ENCODE results near the gene ZC3H12D. TPM values are rescaled to one million over a fixed set of nuclear protein-coding genes. Genes with fewer than 3 reads are reported as not detected.

Gene ZC3H12D
- total RNA-seq, 1 donor from 2014 or later: 0.47 TPM

- Mint-ChIP-seq H3K4me1 (no peaks in the 10 kb centered on the region), H3K9me3 (peaks cover 24% of the 10 kb centered on the region), H3K36me3 (peaks cover 34% of the 10 kb centered on the region), H3K4me3 (no peak overlapping the region), H3K27ac (no peak overlapping the region), H3K27me3 (ENCODE audit: low read depth) (no peaks in the 10 kb centered on the region)
- no peak for TF ChIP-seq CTCF (IDR thresholded peaks at IDR 0.05; ENCODE audit: unreplicated experiment)
- DNase-seq (ENCODE audit: low spot score in 2 of 2, unreplicated experiment in 2 of 2): no peak
Measured at GRCh38 chr6:149414821-149415220, 70.0 kb downstream of the ZC3H12D start.

GRCh38 chr6:149414009-149414408 lies 70.8 kb downstream of the ZC3H12D start:
- Mint-ChIP-seq H3K9me3 (peaks cover 24% of the 10 kb centered on the region), H3K36me3 (peaks cover 38% of the 10 kb centered on the region), H3K27ac (no peak overlapping the region), H3K4me3 (no peak overlapping the region), H3K4me1 (no peaks in the 10 kb centered on the region), H3K27me3 (ENCODE audit: low read depth) (no peaks in the 10 kb centered on the region)
- no peak for TF ChIP-seq CTCF (IDR thresholded peaks at IDR 0.05; ENCODE audit: unreplicated experiment)
- no peak for DNase-seq (ENCODE audit: low spot score in 2 of 2, unreplicated experiment in 2 of 2)

- peaks cover 34% of the 10 kb centered on the region for H3K36me3 Mint-ChIP-seq
- no peak overlapping the region for H3K27ac Mint-ChIP-seq
- H3K4me3 Mint-ChIP-seq: no peak overlapping the region
- DNase-seq (ENCODE audit: low spot score in 2 of 2, unreplicated experiment in 2 of 2): no peak
- no peaks in the 10 kb centered on the region for H3K4me1 Mint-ChIP-seq
- H3K9me3 Mint-ChIP-seq: peaks cover 9% of the 10 kb centered on the region
- H3K27me3 Mint-ChIP-seq (ENCODE audit: low read depth): no peaks in the 10 kb centered on the region
- no peak for TF ChIP-seq CTCF (IDR thresholded peaks at IDR 0.05; ENCODE audit: unreplicated experiment)
Measured at GRCh38 chr6:149410557-149410956, 74.3 kb downstream of the ZC3H12D start.

GRCh38 chr6:149409617-149410016 lies 75.2 kb downstream of the ZC3H12D start:
- peaks cover 2% of the 10 kb centered on the region for H3K9me3 Mint-ChIP-seq
- H3K36me3 Mint-ChIP-seq: peaks cover 37% of the 10 kb centered on the region
- no peaks in the 10 kb centered on the region for H3K4me1 Mint-ChIP-seq
- H3K27ac Mint-ChIP-seq: no peak overlapping the region
- no peak for DNase-seq (ENCODE audit: low spot score in 2 of 2, unreplicated experiment in 2 of 2)
- no peak overlapping the region for H3K4me3 Mint-ChIP-seq
- no peaks in the 10 kb centered on the region for H3K27me3 Mint-ChIP-seq (ENCODE audit: low read depth)
- TF ChIP-seq CTCF (IDR thresholded peaks at IDR 0.05; ENCODE audit: unreplicated experiment): no peak

GRCh38 chr6:149405823-149406765 lies 78.7 kb downstream of the ZC3H12D start:
- Mint-ChIP-seq H3K4me1 (no peaks in the 10 kb centered on the region), H3K4me3 (no peak overlapping the region), H3K36me3 (peaks cover 55% of the 10 kb centered on the region), H3K27ac (no peak overlapping the region), H3K9me3 (peaks cover 8% of the 10 kb centered on the region), H3K27me3 (ENCODE audit: low read depth) (no peaks in the 10 kb centered on the region)
- DNase-seq (ENCODE audit: low spot score in 2 of 2, unreplicated experiment in 2 of 2): no peak
- no peak for TF ChIP-seq CTCF (IDR thresholded peaks at IDR 0.05; ENCODE audit: unreplicated experiment)
